GM12873 (cell line): ENCODE measurements around the gene PAMR1.

Experiments
- TF ChIP-seq, protein P1 (sequence below): IDR thresholded peaks from 2 replicates; pipeline ENCODE4 v1.5.1; 2012; ENCODE audit warnings: low read depth, mild to moderate bottlenecking, moderate library complexity, low read length, control low read depth; ENCODE audit not compliant: insufficient read depth; ENCODE audit errors: missing control alignments

PAMR1 gene

DNA sequence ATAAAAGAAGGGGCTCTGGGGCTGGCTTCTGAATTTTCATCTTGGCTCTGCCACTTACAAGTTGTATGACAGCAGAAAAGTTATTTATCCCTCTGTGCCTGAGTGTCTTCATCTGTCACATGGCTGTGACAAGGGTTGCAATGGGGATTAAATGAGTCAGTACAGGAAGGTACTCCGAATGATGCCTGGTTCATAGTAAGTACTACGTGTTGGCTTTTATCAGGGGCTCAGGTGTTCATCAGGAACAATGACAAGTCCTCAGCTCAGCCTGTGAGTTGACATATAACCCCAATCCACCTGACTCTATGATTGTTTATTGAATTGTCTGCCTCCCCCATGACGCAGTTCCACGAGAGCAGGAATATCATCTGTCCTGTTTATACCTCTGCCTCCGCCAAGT is 45.7 kb downstream of the PAMR1 start:
- TF ChIP-seq, protein P1, sequence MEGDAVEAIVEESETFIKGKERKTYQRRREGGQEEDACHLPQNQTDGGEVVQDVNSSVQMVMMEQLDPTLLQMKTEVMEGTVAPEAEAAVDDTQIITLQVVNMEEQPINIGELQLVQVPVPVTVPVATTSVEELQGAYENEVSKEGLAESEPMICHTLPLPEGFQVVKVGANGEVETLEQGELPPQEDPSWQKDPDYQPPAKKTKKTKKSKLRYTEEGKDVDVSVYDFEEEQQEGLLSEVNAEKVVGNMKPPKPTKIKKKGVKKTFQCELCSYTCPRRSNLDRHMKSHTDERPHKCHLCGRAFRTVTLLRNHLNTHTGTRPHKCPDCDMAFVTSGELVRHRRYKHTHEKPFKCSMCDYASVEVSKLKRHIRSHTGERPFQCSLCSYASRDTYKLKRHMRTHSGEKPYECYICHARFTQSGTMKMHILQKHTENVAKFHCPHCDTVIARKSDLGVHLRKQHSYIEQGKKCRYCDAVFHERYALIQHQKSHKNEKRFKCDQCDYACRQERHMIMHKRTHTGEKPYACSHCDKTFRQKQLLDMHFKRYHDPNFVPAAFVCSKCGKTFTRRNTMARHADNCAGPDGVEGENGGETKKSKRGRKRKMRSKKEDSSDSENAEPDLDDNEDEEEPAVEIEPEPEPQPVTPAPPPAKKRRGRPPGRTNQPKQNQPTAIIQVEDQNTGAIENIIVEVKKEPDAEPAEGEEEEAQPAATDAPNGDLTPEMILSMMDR = no peak

DNA sequence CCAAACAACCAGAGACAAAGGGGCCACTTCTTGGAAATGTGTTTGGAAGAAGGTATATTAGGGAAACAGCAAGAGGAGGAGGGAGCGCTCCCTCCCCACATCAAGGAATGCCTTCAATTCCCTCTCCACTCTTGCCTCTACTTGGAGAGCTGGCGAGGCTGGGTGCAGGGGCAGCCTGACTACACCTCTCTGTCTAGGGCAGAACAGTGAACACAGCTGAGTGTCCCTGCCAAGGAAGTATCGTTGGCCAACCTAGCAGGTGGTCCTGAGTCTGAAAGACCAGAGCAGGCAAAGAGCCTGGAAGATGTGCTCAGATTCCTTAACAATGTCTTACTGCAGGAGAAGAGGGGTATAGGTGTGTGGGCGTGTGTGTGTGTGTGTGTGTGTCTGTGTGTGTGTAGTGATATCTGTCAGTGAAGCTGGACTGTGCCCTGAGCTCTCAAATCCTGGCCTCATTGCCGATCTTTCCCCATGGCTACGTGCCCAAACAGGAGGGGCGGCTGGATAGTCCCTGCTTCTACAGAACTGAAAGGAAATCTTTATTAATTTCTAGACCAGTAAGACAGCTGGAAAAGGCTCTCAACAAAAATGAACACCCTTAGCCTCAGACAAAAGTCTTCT is 46.8 kb downstream of the PAMR1 start:
- TF ChIP-seq, protein P1 = no peak

DNA sequence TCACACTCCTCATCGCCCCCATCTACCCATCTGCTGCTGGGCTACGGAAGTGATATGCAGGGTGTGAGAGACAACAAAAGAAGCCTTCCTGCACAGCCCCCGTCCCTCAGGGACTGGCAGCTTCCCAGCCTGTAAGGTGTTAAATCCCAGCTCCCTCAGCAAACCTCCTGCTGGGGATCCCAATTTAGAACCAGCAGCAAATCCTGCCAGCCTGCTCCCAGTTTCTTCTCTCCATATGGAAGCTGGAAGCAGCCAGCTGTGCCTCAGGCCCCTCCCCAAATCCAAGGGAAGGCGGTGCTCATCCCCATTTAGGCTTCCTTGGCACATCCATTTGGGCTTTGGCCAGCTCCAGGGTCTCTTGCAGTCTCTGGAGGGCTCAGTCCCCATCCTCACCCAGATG is 47.5 kb downstream of the PAMR1 start:
- TF ChIP-seq, protein P1 = no peak

DNA sequence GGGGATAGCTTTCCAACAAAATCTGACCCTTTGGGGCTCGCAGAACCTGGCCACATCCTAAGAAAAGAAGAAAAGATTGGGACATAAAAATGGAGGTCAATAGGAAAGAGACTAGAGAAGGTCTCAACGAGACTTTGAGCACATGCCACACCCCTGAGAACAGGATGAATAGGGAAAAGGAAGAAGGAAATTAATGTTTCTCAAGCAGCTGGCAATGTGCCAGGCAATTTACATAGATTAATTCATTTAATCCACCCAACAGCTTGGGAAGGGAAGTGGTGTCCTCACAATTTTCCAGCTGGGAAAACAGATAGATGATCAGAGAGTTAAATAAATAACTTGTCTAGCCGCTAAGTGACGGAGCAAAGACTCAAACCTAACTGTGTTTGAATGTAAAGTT is 50.7 kb downstream of the PAMR1 start:
- TF ChIP-seq, protein P1 = no peak

DNA sequence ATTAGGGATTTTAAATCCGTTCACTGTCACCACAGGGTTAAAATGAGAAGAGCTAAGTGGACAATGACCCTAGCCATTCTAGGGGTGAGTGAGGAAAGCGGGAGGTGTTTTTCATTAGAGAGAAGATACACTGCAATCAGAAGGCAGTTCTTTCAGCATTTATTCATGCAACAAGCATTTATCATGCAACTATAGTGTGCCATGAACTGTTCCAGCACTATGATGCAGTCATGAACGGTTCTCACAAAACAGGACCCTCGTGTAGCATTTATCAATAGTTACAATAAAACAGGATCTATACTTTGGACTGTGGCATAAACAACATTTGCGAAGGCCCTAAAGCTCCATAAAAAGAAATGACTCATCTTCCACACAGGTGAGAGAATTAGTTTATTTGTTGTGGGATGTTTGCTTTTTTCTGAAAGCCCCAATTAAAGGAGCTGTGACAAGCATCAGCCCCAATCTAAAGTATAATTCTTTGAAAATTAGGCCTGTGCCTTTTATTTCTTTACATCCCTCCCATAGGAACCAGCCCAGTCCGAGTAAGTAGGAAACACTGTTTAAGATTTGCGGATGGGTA is 51.5 kb downstream of the PAMR1 start:
- TF ChIP-seq, protein P1 = no peak

DNA sequence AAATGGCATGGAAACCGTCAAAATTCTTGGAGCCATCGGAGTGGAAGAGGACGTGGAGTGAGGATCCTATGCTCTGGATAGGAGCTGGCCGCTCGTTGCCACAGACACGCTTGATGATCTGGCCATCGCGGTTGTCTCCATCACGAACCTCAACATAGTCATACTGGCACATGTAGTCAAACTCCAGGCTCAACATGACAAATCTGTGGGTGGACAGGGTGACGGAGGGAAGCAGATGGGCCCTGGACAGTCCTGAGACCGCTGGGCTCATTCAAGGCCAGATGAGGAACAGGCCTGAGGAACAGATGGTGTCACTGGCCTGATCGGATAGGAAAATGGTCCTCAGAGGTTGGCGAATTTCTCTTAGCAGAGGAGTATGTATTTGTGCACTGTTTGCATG is 54.8 kb downstream of the PAMR1 start:
- TF ChIP-seq, protein P1 = no peak

DNA sequence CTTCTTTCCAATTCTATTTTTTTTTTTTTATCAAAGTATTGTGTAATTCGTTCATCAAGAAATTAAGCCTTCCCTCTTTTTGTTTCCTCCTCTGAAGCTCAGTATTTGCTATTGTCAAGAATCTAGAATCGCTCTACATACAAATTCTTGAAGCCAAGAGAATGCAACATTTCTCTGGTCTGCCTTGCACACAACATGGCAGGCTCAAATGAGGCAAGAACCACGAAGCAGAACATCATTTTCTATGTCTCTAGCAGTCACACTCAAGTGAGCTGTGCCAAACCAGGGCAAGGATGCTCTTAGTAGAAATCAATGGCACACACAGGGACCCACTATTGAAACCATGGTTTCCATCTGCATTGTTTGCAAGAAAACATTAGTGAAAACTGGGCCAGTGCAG is 59.4 kb downstream of the PAMR1 start:
- TF ChIP-seq, protein P1 = no peak

DNA sequence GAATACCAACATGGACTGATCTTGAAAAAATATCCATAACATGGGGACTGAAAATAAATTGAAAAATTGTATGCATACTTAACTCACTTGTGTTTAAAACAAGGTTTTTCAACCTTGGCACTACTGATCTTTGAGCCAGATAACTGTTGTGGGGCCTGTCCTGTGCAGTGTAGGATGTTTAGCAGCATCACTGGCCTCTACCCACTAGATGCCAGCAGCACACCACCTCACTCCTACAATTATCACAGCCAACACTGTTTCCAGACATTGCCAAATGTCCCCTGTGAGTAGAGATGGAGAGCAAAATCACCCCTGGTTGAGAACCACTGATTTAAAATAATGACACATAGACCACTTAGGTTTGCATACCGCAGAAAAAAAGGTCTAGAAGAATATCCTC is 61.1 kb downstream of the PAMR1 start:
- TF ChIP-seq, protein P1 = no peak
